T-helper 2 cell treated with Interferon-gamma antibody and Interleukin-4, amounts not matched to agents 5 μg/mL and 100 μg/mL, for 36 hours (primary cell): ENCODE measurements around the gene CTNND2.

Experiments
- DNase-seq: peaks from one replicate; pipeline ENCODE4 v3.0.0; 2021; ENCODE audit warnings: low spot score
- H3K27ac Mint-ChIP-seq: one replicate; pipeline ENCODE4 v1.8.0; 2021; ENCODE audit warnings: mild to moderate bottlenecking, mixed read lengths
- H3K27me3 Mint-ChIP-seq: one replicate; pipeline ENCODE4 v1.8.0; 2021; ENCODE audit warnings: low read depth, mixed read lengths
- H3K36me3 Mint-ChIP-seq: one replicate; pipeline ENCODE4 v1.8.0; 2021; ENCODE audit warnings: low read depth, mixed read lengths
- H3K4me1 Mint-ChIP-seq: one replicate; pipeline ENCODE4 v1.8.0; 2021; ENCODE audit warnings: low read depth, mixed read lengths
- H3K4me3 Mint-ChIP-seq: one replicate; pipeline ENCODE4 v1.8.0; 2022; ENCODE audit warnings: mild to moderate bottlenecking, moderate library complexity, mixed read lengths
- H3K9me3 Mint-ChIP-seq: one replicate; pipeline ENCODE4 v1.8.0; 2021; ENCODE audit warnings: mixed read lengths

CTNND2 gene

GRCh38 chr5:11715461-11716196 is 188.6 kb downstream of the CTNND2 start:
- H3K27ac Mint-ChIP-seq: no peak overlapping the region
- no peaks in the 10 kb centered on the region for H3K36me3 Mint-ChIP-seq

GRCh38 chr5:11711932-11712331 is 192.3 kb downstream of the CTNND2 start:
- Mint-ChIP-seq H3K9me3 (no peaks in the 10 kb centered on the region), H3K4me3 (no peak overlapping the region), H3K27ac (no peak overlapping the region), H3K36me3 (no peaks in the 10 kb centered on the region), H3K27me3 (no peaks in the 10 kb centered on the region), H3K4me1 (no peaks in the 10 kb centered on the region)
- DNase-seq: no peak

More at GRCh38 chr5:11715461-11716196, 188.6 kb downstream of the CTNND2 start:
- H3K4me1 Mint-ChIP-seq: no peaks in the 10 kb centered on the region
- no peak for DNase-seq
- no peak overlapping the region for H3K4me3 Mint-ChIP-seq
- no peaks in the 10 kb centered on the region for H3K27me3 Mint-ChIP-seq
- no peaks in the 10 kb centered on the region for H3K9me3 Mint-ChIP-seq

DNA sequence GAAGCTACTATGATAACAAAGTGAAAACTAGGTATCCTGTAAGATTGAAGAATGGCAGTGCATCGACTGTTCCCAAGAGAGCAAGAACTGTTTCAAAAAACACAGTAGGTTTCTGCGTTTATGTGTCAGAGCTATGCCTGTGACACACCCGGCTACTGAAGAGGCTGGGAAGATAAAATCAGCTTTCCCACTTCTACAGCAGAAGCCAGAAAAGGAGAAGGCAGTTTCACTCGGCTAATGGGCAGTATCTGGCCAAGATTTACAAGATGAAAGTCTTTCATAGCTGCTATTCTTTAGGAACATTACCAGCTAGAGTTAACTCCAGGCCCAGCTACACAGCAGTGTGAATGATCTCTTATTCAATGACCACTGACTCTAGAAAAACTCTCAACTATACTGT is 195.2 kb downstream of the CTNND2 start:
- Mint-ChIP-seq H3K36me3 (no peaks in the 10 kb centered on the region), H3K4me3 (no peak overlapping the region), H3K9me3 (no peaks in the 10 kb centered on the region), H3K4me1 (no peaks in the 10 kb centered on the region), H3K27me3 (no peaks in the 10 kb centered on the region), H3K27ac (no peak overlapping the region)
- no peak for DNase-seq

GRCh38 chr5:11704916-11705315 is 199.3 kb downstream of the CTNND2 start:
- no peaks in the 10 kb centered on the region for H3K36me3 Mint-ChIP-seq
- H3K27ac Mint-ChIP-seq: no peak overlapping the region
- no peaks in the 10 kb centered on the region for H3K9me3 Mint-ChIP-seq
- no peaks in the 10 kb centered on the region for H3K27me3 Mint-ChIP-seq
- no peak for DNase-seq
- H3K4me1 Mint-ChIP-seq: no peaks in the 10 kb centered on the region
- no peak overlapping the region for H3K4me3 Mint-ChIP-seq

- DNase-seq: no peak
- no peaks in the 10 kb centered on the region for H3K4me1 Mint-ChIP-seq
- H3K27ac Mint-ChIP-seq: no peak overlapping the region
- no peak overlapping the region for H3K4me3 Mint-ChIP-seq
- no peaks in the 10 kb centered on the region for H3K27me3 Mint-ChIP-seq
- no peaks in the 10 kb centered on the region for H3K9me3 Mint-ChIP-seq
- no peaks in the 10 kb centered on the region for H3K36me3 Mint-ChIP-seq
Observed at GRCh38 chr5:11700391-11700790, 203.9 kb downstream of the CTNND2 start.

- H3K9me3 Mint-ChIP-seq: no peaks in the 10 kb centered on the region
- no peak overlapping the region for H3K4me3 Mint-ChIP-seq
- no peaks in the 10 kb centered on the region for H3K36me3 Mint-ChIP-seq
- no peaks in the 10 kb centered on the region for H3K27me3 Mint-ChIP-seq
- no peak for DNase-seq
- no peak overlapping the region for H3K27ac Mint-ChIP-seq
- no peaks in the 10 kb centered on the region for H3K4me1 Mint-ChIP-seq
Observed at GRCh38 chr5:11692636-11693035, 211.6 kb downstream of the CTNND2 start.

DNA sequence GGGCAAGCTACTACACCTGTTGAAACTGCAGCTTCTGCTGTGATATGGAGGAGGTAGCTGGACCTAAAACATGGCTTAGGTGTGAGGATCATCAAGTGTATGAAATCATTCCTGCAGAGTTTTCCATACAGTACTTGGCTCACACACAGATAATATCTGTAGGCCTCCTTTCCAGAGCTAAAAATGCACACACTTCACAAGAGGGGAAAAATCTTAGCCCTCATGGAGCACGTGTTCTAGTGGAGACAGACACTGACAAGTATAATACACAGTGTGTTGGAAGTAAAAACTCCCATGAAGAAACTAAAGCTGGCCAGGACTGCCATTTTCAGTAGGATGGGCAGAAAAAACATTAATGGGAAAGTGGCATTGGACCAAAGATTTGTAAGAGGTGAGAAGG is 216.7 kb downstream of the CTNND2 start:
- no peak for DNase-seq
- H3K27ac Mint-ChIP-seq: no peak overlapping the region
- no peaks in the 10 kb centered on the region for H3K4me1 Mint-ChIP-seq
- H3K4me3 Mint-ChIP-seq: no peak overlapping the region
- no peaks in the 10 kb centered on the region for H3K36me3 Mint-ChIP-seq
- no peaks in the 10 kb centered on the region for H3K27me3 Mint-ChIP-seq
- H3K9me3 Mint-ChIP-seq: no peaks in the 10 kb centered on the region

GRCh38 chr5:11684607-11685006 is 219.6 kb downstream of the CTNND2 start:
- DNase-seq: no peak
- no peaks in the 10 kb centered on the region for H3K27me3 Mint-ChIP-seq

DNA sequence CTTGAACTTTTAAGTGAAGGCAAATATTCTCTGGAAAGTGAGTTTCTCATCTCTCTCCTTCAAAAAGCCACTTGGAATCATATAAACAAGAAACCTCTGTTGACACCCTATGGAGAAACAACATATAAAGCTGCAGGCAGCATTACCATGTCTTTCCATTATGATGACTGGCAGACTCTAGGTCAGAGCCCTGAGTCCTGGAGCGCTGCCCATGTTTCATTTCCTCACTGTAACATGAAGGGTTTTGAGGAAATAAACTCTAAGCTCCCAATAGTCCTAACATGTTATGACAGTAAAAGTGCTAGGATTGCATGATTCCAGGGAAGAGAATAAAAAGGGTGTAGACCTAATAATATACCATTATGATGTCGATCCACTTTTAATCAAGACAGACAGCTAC is 220.6 kb downstream of the CTNND2 start:
- no peak overlapping the region for H3K27ac Mint-ChIP-seq
- no peaks in the 10 kb centered on the region for H3K36me3 Mint-ChIP-seq
- no peak for DNase-seq
- H3K27me3 Mint-ChIP-seq: no peaks in the 10 kb centered on the region
- peaks cover 3% of the 10 kb centered on the region for H3K9me3 Mint-ChIP-seq
- no peak overlapping the region for H3K4me3 Mint-ChIP-seq
- no peaks in the 10 kb centered on the region for H3K4me1 Mint-ChIP-seq

More at GRCh38 chr5:11684607-11685006, 219.6 kb downstream of the CTNND2 start:
- Mint-ChIP-seq H3K9me3 (peaks cover 3% of the 10 kb centered on the region), H3K27ac (no peak overlapping the region), H3K4me3 (no peak overlapping the region), H3K4me1 (no peaks in the 10 kb centered on the region), H3K36me3 (no peaks in the 10 kb centered on the region)

GRCh38 chr5:11681796-11682195 is 222.4 kb downstream of the CTNND2 start:
- Mint-ChIP-seq H3K4me1 (no peaks in the 10 kb centered on the region), H3K4me3 (no peak overlapping the region), H3K36me3 (no peaks in the 10 kb centered on the region), H3K27me3 (no peaks in the 10 kb centered on the region), H3K9me3 (peaks cover 3% of the 10 kb centered on the region), H3K27ac (no peak overlapping the region)
- no peak for DNase-seq

DNA sequence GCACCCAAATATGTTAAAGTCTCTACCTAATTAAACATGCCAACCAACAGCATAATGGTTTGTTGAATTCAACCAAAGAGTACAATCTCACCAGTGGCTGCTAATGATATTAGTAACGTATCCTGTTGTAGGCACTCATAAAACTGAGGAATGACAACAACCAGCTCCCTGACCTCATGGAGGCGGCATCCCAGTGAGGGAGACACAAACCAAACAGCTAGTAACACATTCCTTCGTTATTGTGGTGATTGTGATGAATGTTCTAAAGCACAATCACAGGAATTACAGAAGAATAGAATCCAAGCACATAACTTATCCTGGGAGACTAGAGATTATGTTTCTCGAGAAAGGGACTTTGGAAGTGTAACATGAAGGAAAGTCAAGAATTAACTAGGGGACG is 224.6 kb downstream of the CTNND2 start:
- no peak for DNase-seq
- Mint-ChIP-seq H3K36me3 (no peaks in the 10 kb centered on the region), H3K27me3 (no peaks in the 10 kb centered on the region), H3K9me3 (peaks cover 3% of the 10 kb centered on the region), H3K27ac (no peak overlapping the region), H3K4me1 (no peaks in the 10 kb centered on the region), H3K4me3 (no peak overlapping the region)

- Mint-ChIP-seq H3K27ac (no peak overlapping the region), H3K27me3 (no peaks in the 10 kb centered on the region), H3K36me3 (no peaks in the 10 kb centered on the region), H3K9me3 (peaks cover 7% of the 10 kb centered on the region), H3K4me3 (no peak overlapping the region), H3K4me1 (no peaks in the 10 kb centered on the region)
- no peak for DNase-seq
Observed at GRCh38 chr5:11675184-11675583, 229.1 kb downstream of the CTNND2 start.

GRCh38 chr5:11672385-11673085 is 231.7 kb downstream of the CTNND2 start:
- no peak for DNase-seq
- H3K27ac Mint-ChIP-seq: no peak overlapping the region
- H3K9me3 Mint-ChIP-seq: peaks cover 7% of the 10 kb centered on the region
- H3K4me3 Mint-ChIP-seq: no peak overlapping the region
- no peaks in the 10 kb centered on the region for H3K36me3 Mint-ChIP-seq
- H3K27me3 Mint-ChIP-seq: no peaks in the 10 kb centered on the region
- no peaks in the 10 kb centered on the region for H3K4me1 Mint-ChIP-seq

DNA sequence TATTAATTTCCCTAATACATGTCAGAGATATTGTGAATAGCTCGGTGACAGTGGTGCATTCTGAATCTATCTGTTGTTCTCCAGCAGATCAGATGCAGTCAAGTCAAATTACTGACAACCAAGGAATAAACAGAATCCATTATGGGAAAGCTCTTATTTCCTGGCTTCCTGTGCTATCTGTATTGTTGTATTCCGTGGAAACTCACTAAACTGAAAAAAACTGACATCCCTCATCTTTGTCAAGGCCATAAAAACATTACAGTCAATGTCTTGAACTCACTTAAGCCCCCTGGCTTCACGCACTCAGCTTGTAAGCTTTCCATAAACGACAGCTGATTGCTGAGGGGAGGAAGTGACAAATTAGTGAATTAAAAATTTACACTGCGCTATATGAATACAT is 245.9 kb downstream of the CTNND2 start:
- Mint-ChIP-seq H3K4me1 (no peaks in the 10 kb centered on the region), H3K4me3 (no peak overlapping the region)

More for the DNA sequence above, 245.9 kb downstream of the CTNND2 start:
- no peaks in the 10 kb centered on the region for H3K27me3 Mint-ChIP-seq
- DNase-seq: no peak
- no peaks in the 10 kb centered on the region for H3K36me3 Mint-ChIP-seq
- no peak overlapping the region for H3K27ac Mint-ChIP-seq
- H3K9me3 Mint-ChIP-seq: peaks cover 3% of the 10 kb centered on the region
